Activated CD4-positive, alpha-beta T cell treated with anti-CD3 and anti-CD28 coated beads, Interleukin-2, Interleukin-4, amounts not matched to agents 100 ng/mL and 50 ng/mL, durations not matched to agents 16 hours and 8 hours (primary cell): ENCODE measurements around the gene DYNC2H1.
A peak's percentile ranks its signal among the peaks of the same experiment; 100 is the strongest.
"Not testable (repeated sequence)": the region's sequence is repeated elsewhere in the genome, so short reads cannot be mapped to it uniquely, and the experiment has no call there.

Experiments used
- DNase-seq: peaks from one replicate; pipeline ENCODE4 v3.0.0-alpha.2; 2020; ENCODE audit warnings: low spot score

DYNC2H1 gene

GRCh38 chr11:103114836-103115235 lies 5.6 kb downstream of the DYNC2H1 start:
- DNase-seq, result no peak

- DNase-seq, result peak; percentile 11
Measured at GRCh38 chr11:103125462-103125861, 16.2 kb downstream of the DYNC2H1 start.

- not testable (repeated sequence) for DNase-seq
Measured at GRCh38 chr11:103141986-103142385, 32.8 kb downstream of the DYNC2H1 start.

- DNase-seq, result no peak
Measured at GRCh38 chr11:103147627-103148026, 38.4 kb downstream of the DYNC2H1 start.

GRCh38 chr11:103157542-103157941 lies 48.3 kb downstream of the DYNC2H1 start:
- DNase-seq, result no peak

- DNase-seq, result no peak
Measured at GRCh38 chr11:103164093-103164796, 55.0 kb downstream of the DYNC2H1 start.

- no peak for DNase-seq
Measured at GRCh38 chr11:103167166-103167565, 57.9 kb downstream of the DYNC2H1 start.

GRCh38 chr11:103170865-103171264 lies 61.6 kb downstream of the DYNC2H1 start:
- DNase-seq, result no peak

- no peak for DNase-seq
Measured at GRCh38 chr11:103175461-103176129, 66.4 kb downstream of the DYNC2H1 start.

- DNase-seq, result peak; percentile 3
Measured at GRCh38 chr11:103183981-103184611, 74.9 kb downstream of the DYNC2H1 start.

GRCh38 chr11:103202048-103202651 lies 92.9 kb downstream of the DYNC2H1 start:
- peak; percentile 13 for DNase-seq

- no peak for DNase-seq
Measured at GRCh38 chr11:103210543-103210942, 101.3 kb downstream of the DYNC2H1 start.

- DNase-seq, result no peak
Measured at GRCh38 chr11:103215812-103216211, 106.6 kb downstream of the DYNC2H1 start.

- DNase-seq, result no peak
Measured at GRCh38 chr11:103220133-103220532, 110.9 kb downstream of the DYNC2H1 start.

- no peak for DNase-seq
Measured at GRCh38 chr11:103222806-103223205, 113.6 kb downstream of the DYNC2H1 start.

GRCh38 chr11:103228807-103229206 lies 119.6 kb downstream of the DYNC2H1 start:
- DNase-seq, result no peak

- no peak for DNase-seq
Measured at GRCh38 chr11:103234974-103235373, 125.7 kb downstream of the DYNC2H1 start.

GRCh38 chr11:103241574-103241973 lies 132.3 kb downstream of the DYNC2H1 start:
- DNase-seq, result no peak

- no peak for DNase-seq
Measured at GRCh38 chr11:103254123-103254522, 144.9 kb downstream of the DYNC2H1 start.

GRCh38 chr11:103257360-103257759 lies 148.1 kb downstream of the DYNC2H1 start:
- no peak for DNase-seq

- no peak for DNase-seq
Measured at GRCh38 chr11:103266167-103266831, 157.1 kb downstream of the DYNC2H1 start.

- DNase-seq, result no peak
Measured at GRCh38 chr11:103272876-103273275, 163.7 kb downstream of the DYNC2H1 start.
